GM03348 (cell line): ENCODE results near the gene GALNT13.

Source experiments
- DNase-seq: peaks from one replicate; pipeline ENCODE4 v3.0.0; 2012; ENCODE audit warnings: low spot score

Gene GALNT13

GRCh38 chr2:154226931-154227330 is 355.2 kb downstream of the GALNT13 start:
- DNase-seq = no peak

- DNase-seq = no peak
These were observed 357.0 kb downstream of the GALNT13 start for GRCh38 chr2:154228566-154229280.

DNA sequence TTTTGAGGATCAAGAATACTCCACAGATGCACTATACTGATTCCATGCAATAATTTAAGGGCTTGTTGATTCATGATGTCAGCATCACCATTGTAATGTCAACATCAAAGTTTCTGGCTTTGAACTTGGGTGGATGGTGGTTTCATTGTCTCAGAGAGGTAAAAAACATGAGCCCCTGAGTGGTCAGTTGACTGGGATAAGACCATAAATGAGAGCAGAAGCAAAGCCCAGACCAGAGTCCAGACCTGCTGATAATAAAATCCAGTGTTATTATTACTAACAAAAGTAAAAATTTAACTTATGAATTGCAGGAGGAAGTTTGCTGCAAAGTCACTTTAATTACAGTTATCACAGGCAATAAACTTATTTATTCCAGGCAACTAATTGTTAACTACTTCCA is 358.2 kb downstream of the GALNT13 start:
- DNase-seq = no peak

DNA sequence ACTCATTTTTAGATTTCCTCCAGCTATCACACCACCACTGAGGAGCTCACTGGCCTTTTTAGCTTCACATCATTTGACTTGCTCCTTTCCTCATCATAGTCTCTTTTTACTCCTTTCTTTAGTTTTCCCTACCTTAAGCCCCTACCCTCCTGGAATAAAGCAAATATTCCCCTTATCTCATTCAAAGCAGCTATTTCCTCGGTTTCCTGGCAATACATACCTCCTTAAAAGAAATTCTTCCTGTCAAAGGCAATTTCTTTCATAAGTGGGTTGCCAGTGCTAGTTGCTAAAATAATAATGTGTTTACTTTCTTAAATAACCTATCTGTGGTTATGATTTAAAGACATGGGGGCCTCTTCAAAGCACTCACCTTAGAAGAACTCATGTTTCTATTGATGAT is 359.3 kb downstream of the GALNT13 start:
- DNase-seq = no peak

- DNase-seq = no peak
These were observed 361.5 kb downstream of the GALNT13 start for GRCh38 chr2:154233231-154233630.

- DNase-seq = no peak
These were observed 366.5 kb downstream of the GALNT13 start for GRCh38 chr2:154238252-154238651.

DNA sequence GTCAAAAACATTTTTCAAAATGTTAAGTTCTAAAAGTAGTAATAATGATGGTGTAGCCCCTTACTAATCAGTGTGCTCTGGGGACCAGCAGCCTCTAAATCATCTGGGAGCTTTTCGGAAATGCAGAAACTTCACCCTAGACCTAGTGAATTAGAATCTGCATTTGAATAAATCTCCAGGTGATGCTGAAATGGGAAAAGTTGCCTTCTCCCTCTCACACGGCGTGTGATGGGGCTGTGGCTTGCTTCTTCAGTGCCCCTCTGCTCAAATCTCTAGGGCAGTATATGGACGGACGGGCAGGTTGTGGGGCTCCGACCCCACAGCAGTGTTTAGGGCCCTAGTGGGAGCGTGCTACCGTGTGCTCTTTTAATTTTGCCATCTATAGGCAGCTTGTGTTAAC is 368.6 kb downstream of the GALNT13 start:
- DNase-seq = no peak

- DNase-seq = peak; percentile 1
These were observed 369.2 kb downstream of the GALNT13 start for GRCh38 chr2:154240921-154241379.

DNA sequence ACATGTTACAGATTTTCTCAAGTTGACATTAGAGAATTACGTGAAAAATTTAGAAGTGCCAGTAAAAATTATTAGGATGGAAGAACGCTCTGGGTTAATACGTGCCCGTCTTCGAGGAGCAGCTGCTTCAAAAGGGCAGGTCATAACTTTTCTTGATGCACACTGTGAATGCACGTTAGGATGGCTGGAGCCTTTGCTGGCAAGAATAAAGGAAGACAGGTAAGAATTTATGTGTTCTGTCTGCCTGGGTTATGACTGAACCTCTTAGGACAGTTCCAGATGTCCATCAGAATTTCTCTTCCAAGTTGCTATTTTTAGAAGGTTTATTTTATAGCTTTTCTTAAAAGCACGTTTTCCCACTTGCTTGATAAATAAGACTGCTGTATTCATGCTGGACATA is 371.0 kb downstream of the GALNT13 start:
- no peak for DNase-seq

- DNase-seq = no peak
These were observed 372.0 kb downstream of the GALNT13 start for GRCh38 chr2:154243685-154244084.

DNA sequence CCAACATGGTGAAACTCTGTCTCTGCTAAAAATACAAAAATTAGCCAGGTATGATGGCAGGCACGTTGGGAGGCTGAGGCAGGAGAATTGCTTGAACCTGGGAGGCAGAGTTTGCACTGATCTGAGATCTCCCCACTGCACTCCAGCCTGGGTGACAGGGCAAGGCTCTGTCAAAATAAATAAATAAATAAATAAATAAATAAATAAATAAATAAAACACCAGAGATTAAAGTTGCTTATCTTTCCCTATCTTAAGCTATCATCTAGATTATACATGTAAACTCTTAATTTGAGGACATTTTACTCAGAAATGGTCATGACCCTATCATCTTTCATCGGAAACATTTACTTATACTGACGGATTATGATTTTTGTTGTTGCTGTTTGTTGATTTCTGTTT is 373.2 kb downstream of the GALNT13 start:
- DNase-seq = no peak

DNA sequence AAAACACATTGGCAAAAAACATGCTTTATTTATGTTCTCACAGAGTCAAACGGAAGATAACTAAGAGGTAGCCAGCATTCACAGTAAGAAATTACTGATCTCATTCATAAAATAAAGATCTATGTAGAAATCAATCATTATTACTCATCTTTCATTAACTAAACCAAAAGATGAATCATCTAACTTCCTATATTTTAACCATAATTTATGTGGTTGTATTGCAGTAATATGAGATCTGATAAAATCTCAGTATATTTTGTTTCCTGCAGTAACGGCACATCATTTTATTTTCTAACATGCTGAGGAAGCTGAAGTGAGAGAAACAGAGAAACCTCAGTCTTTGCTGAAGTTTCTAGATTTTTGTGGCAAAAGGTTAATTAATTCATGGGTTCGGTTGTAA is 375.8 kb downstream of the GALNT13 start:
- DNase-seq = no peak

- DNase-seq = no peak
These were observed 384.4 kb downstream of the GALNT13 start for GRCh38 chr2:154256136-154256535.

DNA sequence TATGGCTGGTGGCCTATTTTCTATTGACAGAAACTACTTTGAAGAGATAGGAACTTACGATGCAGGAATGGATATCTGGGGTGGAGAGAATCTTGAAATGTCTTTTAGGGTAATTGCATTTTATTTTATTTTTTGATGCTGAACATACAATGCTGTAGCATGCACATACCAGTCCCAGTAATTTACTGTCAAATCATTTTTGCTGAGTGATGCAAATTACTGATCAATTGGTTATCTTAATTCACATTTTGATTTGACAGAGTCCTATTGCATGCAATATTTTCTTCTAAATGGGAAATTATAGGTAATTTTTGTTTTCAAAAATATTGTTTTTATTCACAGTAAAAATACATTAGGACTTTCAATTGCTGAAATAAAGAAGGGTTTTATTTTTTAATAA is 387.3 kb downstream of the GALNT13 start:
- DNase-seq = no peak

DNA sequence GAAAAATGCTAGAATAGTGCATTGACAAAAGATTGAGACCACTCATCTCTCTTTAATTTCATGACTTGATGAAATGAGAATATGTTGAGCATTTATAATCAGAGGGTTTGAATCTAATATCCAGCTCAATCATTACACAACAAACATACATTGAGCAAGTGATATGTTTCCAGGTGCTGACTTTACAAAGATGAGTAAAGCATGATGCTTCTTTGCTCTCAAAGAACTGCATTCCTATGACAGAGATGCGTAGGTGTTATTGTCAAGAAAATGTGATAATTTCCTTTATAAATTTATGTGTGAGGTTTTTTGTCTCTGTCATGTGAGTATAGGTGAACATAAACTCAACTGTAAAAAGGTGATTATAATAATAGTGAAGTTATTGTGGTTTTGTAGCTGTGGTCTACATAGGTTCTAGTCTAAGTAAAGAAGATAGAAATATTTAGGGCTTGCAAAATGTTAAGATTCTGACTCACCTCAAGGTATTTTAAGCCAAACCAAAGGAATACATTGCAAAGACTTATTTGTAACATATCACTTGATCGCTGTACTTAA is 389.8 kb downstream of the GALNT13 start:
- no peak for DNase-seq

GRCh38 chr2:154263206-154263605 is 391.5 kb downstream of the GALNT13 start:
- no peak for DNase-seq

DNA sequence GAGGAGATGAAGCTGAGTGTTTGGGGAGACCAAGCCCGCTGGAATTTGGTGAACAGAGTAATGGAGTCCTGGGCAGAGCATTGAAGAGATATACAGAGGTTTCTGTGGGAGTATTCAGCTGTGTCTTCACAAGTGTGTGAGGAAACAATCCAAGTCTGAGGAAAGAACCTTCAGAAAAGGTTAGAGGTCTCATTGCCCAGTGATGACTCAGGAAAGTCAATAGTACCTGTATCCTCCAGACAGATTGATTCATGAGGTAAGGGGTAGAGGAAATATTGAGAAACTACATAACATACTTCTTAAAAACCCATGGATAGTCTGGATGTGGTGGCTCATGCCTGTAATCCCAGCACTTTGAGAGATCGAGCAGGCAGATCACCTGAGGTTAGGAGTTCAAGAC is 392.3 kb downstream of the GALNT13 start:
- DNase-seq = no peak

DNA sequence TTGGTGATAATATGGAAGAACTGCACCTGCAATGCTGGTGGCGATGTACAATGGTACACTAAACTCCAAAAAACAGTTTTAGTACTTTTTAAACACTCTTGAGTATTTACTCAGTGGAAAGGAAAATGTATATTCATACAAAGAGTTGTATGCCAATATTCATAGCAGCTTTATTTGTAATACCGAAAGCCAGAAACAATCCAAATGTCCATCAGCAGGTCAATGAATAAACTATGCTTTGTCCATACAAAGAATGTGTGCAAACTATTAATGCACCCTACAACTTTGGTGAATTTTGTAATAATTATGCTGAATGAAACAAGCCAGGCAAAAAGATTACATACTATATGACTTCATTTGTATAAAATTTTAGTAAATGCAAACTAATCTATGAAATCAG is 396.3 kb downstream of the GALNT13 start:
- DNase-seq = no peak

DNA sequence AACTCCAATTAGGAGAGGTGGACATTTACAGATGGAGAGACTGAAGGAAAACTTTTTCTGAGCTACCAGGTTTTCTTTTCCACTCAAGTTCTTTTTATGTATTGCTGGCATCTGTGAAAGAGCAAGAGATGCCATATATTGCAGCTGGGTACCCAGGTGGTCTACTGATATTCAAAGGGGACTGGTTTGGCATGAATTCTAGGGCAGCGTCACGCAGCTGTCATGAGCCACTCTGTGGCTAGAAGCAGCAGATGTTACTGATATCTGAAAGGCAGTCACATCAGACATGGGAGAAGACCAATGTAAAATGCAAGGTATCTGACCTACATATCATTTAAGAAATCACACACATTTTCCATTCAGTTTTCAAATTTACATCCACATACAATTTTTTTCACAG is 408.8 kb downstream of the GALNT13 start:
- DNase-seq = no peak

DNA sequence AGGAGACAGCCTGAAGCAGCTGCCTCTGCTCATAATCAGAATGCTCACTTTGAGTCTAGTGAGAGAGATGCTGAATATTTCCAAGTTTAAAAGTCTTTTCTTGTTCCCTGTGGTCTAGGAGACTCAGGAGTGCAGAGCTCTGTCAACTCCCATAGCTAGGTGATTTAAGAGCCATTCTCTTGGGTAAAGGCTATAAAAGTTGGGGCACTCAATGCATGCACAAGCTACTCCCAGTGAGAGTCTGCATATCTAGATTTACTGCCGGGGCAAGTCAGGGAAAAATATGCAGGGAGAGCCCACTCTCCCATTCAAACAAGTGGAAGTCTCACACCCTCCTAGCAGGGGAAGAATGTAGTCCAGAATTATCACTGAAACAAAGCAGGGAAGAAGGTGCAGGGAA is 418.1 kb downstream of the GALNT13 start:
- DNase-seq = no peak

- no peak for DNase-seq
These were observed 419.8 kb downstream of the GALNT13 start for GRCh38 chr2:154291511-154291910.

DNA sequence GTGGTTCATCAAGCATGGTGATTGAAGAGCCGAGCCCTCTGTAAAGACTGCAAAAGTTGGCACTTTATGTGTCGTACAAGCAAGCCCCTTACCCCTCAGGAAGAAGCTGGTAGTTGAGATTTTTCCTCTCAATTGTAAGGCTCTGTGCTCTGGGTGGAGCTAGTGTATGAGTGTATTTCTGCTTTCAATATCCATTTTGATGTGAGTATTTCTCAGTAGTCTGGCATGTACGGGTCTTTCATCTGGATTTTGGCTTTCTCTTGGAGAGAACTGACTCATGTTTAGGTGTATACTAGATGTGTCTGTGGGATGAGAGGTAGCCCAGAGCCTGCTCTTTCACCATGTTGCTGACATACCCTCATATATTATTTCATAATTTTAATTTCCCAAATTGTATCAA is 420.2 kb downstream of the GALNT13 start:
- no peak for DNase-seq

GRCh38 chr2:154293864-154294263 is 422.1 kb downstream of the GALNT13 start:
- no peak for DNase-seq
